Prostate gland (tissue), 2 donors: Measurements from ENCODE around the gene EHMT1.

Experiments used
- CTCF ChIP-seq, 4 experiments: fragments of 200-600 bp in 2 of 4; fragments of 450-650 bp in 2 of 4; sonication (generic) in 2 of 4; IDR thresholded peaks; 1 replicate in 3 of 4; 2 replicates in 1 of 4; pipeline ENCODE4 v1.5.1; 2016 to 2019; ENCODE audit warnings: antibody characterized with exemption in 4 of 4, mild to moderate bottlenecking in 2 of 4, moderate library complexity in 2 of 4
- POLR2A ChIP-seq: fragments of 450-650 bp; IDR thresholded peaks from one replicate; pipeline ENCODE4 v1.6.1; 2016; ENCODE audit warnings: antibody characterized with exemption, mild to moderate bottlenecking
- POLR2AphosphoS5 ChIP-seq: sonication (generic); formaldehyde crosslinking; IDR thresholded peaks from one replicate; pipeline ENCODE4 v1.6.1; 2017; ENCODE audit warnings: antibody characterized with exemption

- TF ChIP-seq CTCF (IDR thresholded peaks at IDR 0.05) (no peak), POLR2AphosphoS5 (no peak), POLR2A (no peak)
These were observed 131.2 kb downstream of the EHMT1 start for GRCh38 chr9:137750007-137750406.
